ENCODE results near the gene DHH.

Gene DHH

GRCh38 chr12:49070971-49071370 is 23.6 kb downstream of the DHH start:
- Histone ChIP-seq H2AFZ (ENCODE audit: low read depth, low read length, severe bottlenecking) (no peak overlapping the region), H3K27me3 (ENCODE audit: low read length) (no peaks in the 10 kb centered on the region), H3K9me3 (ENCODE audit: insufficient read depth, low read length) (no peaks in the 10 kb centered on the region), H3F3A (ENCODE audit: insufficient read depth) (no peaks in the 10 kb centered on the region; the same call in 1 of the 2 replicates), H3K4me3 (ENCODE audit: insufficient read depth, low read length, poor library complexity, severe bottlenecking) (no peak overlapping the region), H3K27ac (ENCODE audit: low read depth, low read length) (no peak overlapping the region), H4K20me1 (ENCODE audit: low read depth, low read length) (no peaks in the 10 kb centered on the region), H3K4me2 (ENCODE audit: low read depth, low read length, poor library complexity, severe bottlenecking) (no peak overlapping the region), H3K9me2 (replicated peaks; ENCODE audit: insufficient read depth, low read length) (no peaks in the 10 kb centered on the region), H3K79me2 (ENCODE audit: insufficient read depth, low read length) (no peaks in the 10 kb centered on the region), H3K36me3 (ENCODE audit: low read length) (no peaks in the 10 kb centered on the region), H3K9ac (ENCODE audit: low read length) (no peak overlapping the region)
- TF ChIP-seq EZH2phosphoT487 (conservative IDR thresholded peaks at IDR 0.05; ENCODE audit: low read length): no peak
- TF ChIP-seq, protein P1, sequence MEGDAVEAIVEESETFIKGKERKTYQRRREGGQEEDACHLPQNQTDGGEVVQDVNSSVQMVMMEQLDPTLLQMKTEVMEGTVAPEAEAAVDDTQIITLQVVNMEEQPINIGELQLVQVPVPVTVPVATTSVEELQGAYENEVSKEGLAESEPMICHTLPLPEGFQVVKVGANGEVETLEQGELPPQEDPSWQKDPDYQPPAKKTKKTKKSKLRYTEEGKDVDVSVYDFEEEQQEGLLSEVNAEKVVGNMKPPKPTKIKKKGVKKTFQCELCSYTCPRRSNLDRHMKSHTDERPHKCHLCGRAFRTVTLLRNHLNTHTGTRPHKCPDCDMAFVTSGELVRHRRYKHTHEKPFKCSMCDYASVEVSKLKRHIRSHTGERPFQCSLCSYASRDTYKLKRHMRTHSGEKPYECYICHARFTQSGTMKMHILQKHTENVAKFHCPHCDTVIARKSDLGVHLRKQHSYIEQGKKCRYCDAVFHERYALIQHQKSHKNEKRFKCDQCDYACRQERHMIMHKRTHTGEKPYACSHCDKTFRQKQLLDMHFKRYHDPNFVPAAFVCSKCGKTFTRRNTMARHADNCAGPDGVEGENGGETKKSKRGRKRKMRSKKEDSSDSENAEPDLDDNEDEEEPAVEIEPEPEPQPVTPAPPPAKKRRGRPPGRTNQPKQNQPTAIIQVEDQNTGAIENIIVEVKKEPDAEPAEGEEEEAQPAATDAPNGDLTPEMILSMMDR (IDR thresholded peaks at IDR 0.05; ENCODE audit: insufficient read depth, low read length, poor library complexity, severe bottlenecking): no peak

GRCh38 chr12:49069507-49070346 is 24.9 kb downstream of the DHH start, which contains the start of gene RHEBL1:
Gene RHEBL1 (minus strand): TSS chr12:49069979. CDS start chr12:49069785, 194 bp downstream.
- Histone ChIP-seq H3K27me3 (ENCODE audit: low read length) (no peaks in the 10 kb centered on the region), H3K79me2 (ENCODE audit: insufficient read depth, low read length) (no peaks in the 10 kb centered on the region), H3K9ac (ENCODE audit: low read length) (peak within 1 kb of the TSS; percentile 71), H3K27ac (ENCODE audit: low read depth, low read length) (peak within 1 kb of the TSS; percentile 22; the same call in 1 of the 2 replicates), H2AFZ (ENCODE audit: low read depth, low read length, severe bottlenecking) (peak within 1 kb of the TSS; percentile 100), H3K36me3 (ENCODE audit: low read length) (no peaks in the 10 kb centered on the region), H3K9me3 (ENCODE audit: insufficient read depth, low read length) (no peaks in the 10 kb centered on the region), H3F3A (ENCODE audit: insufficient read depth) (no peaks in the 10 kb centered on the region; the same call in 1 of the 2 replicates), H3K4me2 (ENCODE audit: low read depth, low read length, poor library complexity, severe bottlenecking) (peak within 1 kb of the TSS; percentile 76), H3K4me3 (ENCODE audit: insufficient read depth, low read length, poor library complexity, severe bottlenecking) (peak within 1 kb of the TSS; percentile 95), H3K9me2 (replicated peaks; ENCODE audit: insufficient read depth, low read length) (no peaks in the 10 kb centered on the region), H4K20me1 (ENCODE audit: low read depth, low read length) (no peaks in the 10 kb centered on the region)
- TF ChIP-seq EZH2phosphoT487 (conservative IDR thresholded peaks at IDR 0.05; ENCODE audit: low read length): no peak
- TF ChIP-seq, protein P1 (IDR thresholded peaks at IDR 0.05; ENCODE audit: insufficient read depth, low read length, poor library complexity, severe bottlenecking): no peak

DNA sequence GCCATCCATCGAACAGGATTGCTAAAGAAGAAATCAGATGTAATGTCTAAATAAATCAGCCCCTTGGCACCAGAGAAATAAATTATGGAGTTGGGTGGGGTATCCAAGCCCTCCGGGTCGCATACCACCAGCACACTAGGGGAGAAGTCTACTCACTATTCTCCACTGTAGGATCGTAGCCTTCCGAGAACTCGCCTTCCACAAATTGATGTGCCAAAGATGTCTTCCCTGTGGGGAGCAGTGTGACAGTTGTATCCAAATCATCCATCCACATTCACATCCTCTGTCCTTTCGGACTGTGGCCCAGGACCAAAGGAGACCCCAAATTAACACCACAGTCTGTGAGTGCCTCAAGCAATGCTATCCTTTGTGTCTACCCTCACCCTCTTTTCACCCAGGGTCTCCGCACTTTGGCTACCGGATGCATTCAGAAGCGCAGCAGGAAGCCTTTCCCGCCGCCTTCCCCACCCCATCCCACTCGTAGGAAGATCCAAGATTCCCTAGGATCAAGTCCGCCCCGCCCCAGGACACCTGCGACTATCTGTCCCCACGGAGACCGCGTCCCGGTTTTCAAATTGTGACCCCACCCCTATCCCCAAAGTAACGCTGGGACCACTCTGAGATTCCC is 25.6 kb downstream of the DHH start:
- Histone ChIP-seq H3F3A (ENCODE audit: insufficient read depth) (no peaks in the 10 kb centered on the region; the same call in 1 of the 2 replicates), H3K4me2 (ENCODE audit: low read depth, low read length, poor library complexity, severe bottlenecking) (peak overlapping the region; percentile 76), H4K20me1 (ENCODE audit: low read depth, low read length) (no peaks in the 10 kb centered on the region), H3K4me3 (ENCODE audit: insufficient read depth, low read length, poor library complexity, severe bottlenecking) (peak overlapping the region; percentile 95), H3K9ac (ENCODE audit: low read length) (peak overlapping the region; percentile 71), H3K79me2 (ENCODE audit: insufficient read depth, low read length) (no peaks in the 10 kb centered on the region), H3K36me3 (ENCODE audit: low read length) (no peaks in the 10 kb centered on the region), H3K27me3 (ENCODE audit: low read length) (no peaks in the 10 kb centered on the region), H3K9me2 (replicated peaks; ENCODE audit: insufficient read depth, low read length) (no peaks in the 10 kb centered on the region), H3K27ac (ENCODE audit: low read depth, low read length) (no peak overlapping the region), H2AFZ (ENCODE audit: low read depth, low read length, severe bottlenecking) (peak overlapping the region; percentile 100), H3K9me3 (ENCODE audit: insufficient read depth, low read length) (no peaks in the 10 kb centered on the region)
- TF ChIP-seq EZH2phosphoT487 (conservative IDR thresholded peaks at IDR 0.05; ENCODE audit: low read length): no peak
- TF ChIP-seq, protein P1 (IDR thresholded peaks at IDR 0.05; ENCODE audit: insufficient read depth, low read length, poor library complexity, severe bottlenecking): no peak
